HG02885 (cell line): ENCODE measurements around the gene LRRC4C.
"Not testable (repeated sequence)": the region's sequence is repeated elsewhere in the genome, so short reads cannot be mapped to it uniquely, and the experiment has no call there.

Source experiments
- ATAC-seq: cut with Tn5 transposase; IDR thresholded peaks from one replicate; pipeline ENCODE4 v1.9.1; 2021; ENCODE audit warnings: mild to moderate bottlenecking; ENCODE audit not compliant: unreplicated experiment, poor library complexity

Gene LRRC4C

GRCh38 chr11:40602866-40603552 lies 856.4 kb downstream of the LRRC4C start:
- ATAC-seq: no peak

- ATAC-seq: no peak
Measured at GRCh38 chr11:40597546-40598113, 861.8 kb downstream of the LRRC4C start.

DNA sequence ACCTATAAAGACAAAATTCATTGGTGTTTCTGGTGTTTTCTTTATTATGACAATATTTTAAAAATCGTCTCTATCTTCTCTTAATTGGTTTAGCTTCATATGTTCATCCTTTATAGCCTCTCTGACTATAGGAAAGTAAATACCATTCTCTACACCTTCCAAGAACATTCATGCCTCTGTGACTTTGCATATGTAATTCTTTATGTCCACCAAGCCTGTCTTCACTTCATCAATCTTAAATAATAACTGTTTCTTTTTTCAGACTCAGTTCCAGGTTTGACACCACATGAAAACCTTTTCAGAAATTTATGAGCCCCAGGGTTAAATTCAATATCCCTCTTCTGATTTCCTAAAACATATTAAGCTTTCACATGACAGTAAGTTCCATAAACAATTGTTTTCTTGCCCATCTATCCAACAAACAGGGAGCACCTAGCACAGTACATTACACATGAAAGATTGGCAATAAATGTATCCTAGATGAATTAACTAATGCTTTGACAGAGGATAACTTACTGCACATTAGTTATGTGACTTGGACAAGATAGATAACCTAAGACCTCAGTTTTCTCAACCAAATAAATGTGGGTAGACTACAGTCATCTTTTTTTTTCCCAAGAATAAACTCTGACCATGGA lies 886.1 kb downstream of the LRRC4C start:
- ATAC-seq: no peak

- no peak for ATAC-seq
Measured at GRCh38 chr11:40569947-40570531, 889.4 kb downstream of the LRRC4C start.

- no peak for ATAC-seq
Measured at GRCh38 chr11:40567392-40567791, 892.1 kb downstream of the LRRC4C start.

GRCh38 chr11:40544162-40544561 lies 915.3 kb downstream of the LRRC4C start:
- no peak for ATAC-seq

- ATAC-seq: no peak
Measured at GRCh38 chr11:40542821-40543220, 916.6 kb downstream of the LRRC4C start.

DNA sequence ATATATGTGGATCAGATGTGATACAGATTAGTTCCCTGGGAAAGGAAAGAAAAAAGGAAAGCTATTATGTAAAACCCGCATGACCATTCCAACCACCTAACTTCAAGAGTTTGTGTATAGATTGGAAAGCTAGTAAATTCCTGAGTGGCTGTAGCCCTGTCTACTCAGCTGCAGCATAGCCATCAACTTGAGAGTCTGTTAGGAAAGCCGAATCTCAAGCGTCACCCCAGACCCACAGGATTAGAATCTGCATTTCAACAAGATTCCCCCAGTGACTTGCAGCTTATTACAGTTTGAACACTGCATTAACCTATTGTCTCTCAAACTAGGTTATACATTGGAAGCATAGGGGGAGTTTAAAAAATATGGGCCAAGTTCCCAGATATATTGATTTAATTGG lies 921.7 kb downstream of the LRRC4C start:
- no peak for ATAC-seq

GRCh38 chr11:40522080-40522479 lies 937.4 kb downstream of the LRRC4C start:
- not testable (repeated sequence) for ATAC-seq

DNA sequence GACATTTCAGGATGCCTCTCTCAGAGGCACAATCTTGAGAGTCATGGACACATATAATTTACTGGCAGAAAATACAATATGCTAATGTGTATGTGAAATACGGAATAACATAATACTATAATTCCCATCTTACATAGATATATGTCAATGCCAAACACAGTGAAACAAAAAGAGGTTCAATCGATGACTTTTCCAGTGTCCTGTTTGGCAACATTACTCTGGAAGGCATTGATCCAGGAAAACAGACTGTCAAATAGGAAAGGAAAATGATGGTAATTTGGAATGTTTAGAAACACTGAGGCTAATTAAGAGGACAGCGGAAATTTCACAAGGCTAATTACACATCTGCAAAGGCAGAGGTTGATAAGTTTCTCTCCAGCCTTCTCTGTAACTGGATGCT lies 942.3 kb downstream of the LRRC4C start:
- ATAC-seq: no peak

- ATAC-seq: no peak
Measured at GRCh38 chr11:40514124-40514523, 945.3 kb downstream of the LRRC4C start.

DNA sequence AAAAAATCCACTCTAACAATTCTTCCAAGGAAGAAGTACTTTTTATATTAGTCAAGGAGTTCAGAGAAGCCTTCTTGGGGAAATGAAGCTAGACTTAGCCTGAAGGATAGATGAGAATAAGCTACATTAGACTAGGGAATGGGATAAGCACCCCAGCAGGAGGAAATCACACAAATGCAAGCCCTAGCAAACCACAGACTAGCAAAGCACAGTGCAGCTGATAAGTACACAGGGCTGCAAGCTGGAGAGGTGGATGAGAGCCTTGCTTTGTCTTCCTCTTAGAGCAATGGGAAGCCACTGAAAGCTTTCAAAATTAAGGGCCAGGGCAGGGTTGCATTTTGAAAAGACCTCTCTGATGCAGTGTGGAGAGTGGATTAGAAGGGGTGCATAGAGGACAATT lies 946.2 kb downstream of the LRRC4C start:
- no peak for ATAC-seq

DNA sequence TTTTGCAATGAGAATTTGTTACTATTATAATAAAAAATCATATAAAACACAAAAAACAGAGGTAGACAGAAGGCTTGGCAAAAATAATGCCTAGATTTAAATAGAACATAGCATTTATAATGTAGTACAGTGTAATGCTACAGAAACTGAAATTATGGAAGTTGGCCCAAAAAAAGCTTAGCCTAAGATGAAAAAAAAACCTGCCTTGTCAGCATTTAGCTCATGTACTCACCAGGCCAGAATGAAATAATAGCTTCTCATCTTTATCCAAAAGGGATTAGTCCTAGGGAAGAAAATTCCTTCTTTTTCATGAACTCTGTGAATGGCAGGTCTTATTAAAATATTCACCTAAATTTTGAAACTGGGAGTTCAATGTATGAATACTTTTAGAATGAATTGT lies 951.1 kb downstream of the LRRC4C start:
- ATAC-seq: no peak

GRCh38 chr11:40506226-40506625 lies 953.2 kb downstream of the LRRC4C start:
- ATAC-seq: no peak

DNA sequence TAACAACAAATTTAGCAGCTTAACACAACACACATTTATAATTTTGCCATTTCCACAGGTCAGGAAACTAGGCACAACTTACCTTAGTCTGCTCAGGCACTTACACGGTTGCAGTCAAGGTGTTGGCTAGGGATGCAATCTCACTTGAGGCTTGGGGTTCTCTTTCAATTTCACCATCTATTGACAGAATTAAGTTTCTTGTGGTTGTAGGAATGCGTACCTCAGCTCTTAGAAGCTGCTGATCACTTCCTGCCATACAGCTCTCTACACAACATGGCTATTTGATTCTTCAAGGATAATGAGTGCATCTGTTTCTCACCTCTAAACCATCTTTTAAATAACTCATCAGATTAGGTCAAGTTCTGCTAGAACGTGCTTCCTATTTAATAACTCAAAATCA lies 968.1 kb downstream of the LRRC4C start:
- no peak for ATAC-seq

GRCh38 chr11:40467771-40468170 lies 991.7 kb downstream of the LRRC4C start:
- no peak for ATAC-seq

DNA sequence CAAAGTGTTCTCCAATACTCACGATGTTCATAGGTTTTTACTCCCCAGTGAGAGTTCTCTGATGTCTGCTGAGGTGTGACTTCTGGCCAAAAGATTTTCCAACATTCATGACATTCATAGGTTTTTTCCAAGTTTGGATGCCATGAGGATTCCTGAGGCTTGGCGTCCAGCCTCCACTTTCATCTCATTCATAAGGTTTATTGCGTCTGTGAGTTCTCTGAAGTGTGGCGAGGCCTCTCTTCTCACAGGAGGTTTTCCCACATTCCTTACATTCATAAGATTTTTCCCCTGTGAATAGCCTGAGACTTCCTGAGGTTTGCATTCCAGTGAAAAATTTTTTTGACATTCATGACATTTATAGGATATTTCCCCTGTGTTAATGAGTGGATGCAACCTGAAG lies 1014.1 kb downstream of the LRRC4C start:
- ATAC-seq: no peak

DNA sequence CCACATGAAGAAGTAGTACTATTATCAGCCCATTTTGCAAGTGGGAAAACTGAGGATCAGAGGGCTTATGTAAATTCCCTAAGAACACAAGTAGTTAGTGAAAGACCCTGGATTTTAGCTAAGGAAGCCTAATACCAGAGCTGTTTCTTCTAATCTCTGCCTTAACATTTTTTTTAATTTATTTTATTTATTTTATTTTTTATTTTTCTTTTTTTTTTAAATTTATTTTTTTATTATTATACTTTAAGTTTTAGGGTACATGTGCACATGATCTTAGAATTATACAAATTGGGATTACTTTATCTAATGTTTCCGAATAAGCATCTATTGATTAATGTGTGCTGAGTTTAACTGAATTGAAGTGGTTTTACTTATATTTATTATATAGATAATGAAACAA lies 1015.3 kb downstream of the LRRC4C start:
- ATAC-seq: no peak

DNA sequence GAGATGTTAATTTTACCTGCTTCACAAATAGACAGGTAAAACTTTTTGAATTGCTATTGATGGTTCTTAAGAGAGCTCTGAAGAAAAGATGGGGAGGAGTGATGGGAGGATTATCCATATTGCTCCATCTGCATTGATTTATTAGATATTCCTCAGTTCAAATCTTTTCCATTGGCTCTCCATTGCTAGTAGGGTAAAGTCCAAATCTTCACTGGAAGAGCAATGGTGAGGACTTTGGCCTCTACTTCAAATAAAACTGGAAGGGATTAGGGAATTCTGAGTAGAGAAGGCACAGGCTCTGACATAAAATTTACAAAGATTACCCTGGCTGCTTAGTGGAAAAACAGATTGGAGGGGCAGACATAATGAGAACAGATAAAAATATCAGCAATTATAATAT lies 1024.1 kb downstream of the LRRC4C start:
- ATAC-seq: no peak

DNA sequence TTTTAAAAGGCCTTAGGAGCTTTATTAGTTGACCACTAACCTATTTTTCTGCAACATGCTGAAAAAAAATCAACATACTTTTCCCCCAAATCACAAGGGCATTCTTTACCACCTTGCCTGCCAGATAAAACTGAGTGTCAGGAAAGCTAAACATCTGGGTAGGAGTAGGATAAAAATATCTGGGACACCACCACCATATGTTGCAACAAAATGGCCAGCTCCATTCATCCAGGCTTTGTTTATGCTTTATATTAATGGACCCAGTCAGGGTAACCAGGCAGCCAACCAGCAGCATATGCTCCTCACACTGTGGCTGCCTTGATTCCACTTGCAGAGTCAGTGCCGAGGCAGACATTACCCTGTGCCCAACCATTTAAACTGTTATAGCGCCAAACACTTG lies 1024.5 kb downstream of the LRRC4C start:
- ATAC-seq: no peak

GRCh38 chr11:40432358-40432757 lies 1027.1 kb downstream of the LRRC4C start:
- ATAC-seq: no peak

- ATAC-seq: no peak
Measured at GRCh38 chr11:40425168-40425567, 1034.3 kb downstream of the LRRC4C start.
